ENCODE measurements around the gene KRT33B. TPM values are rescaled to one million over a fixed set of nuclear protein-coding genes. Genes with fewer than 3 reads are reported as not detected.
"Not testable (repeated sequence)": the region's sequence is repeated elsewhere in the genome, so short reads cannot be mapped to it uniquely, and the experiment has no call there.

The KRT33B gene
- total RNA-seq, 1 donor from 2014 or later: 0.29 TPM

- no peak overlapping the region for H3K4me3 ChIP-seq (ENCODE audit: low read depth, low read length)
- no peak for TF ChIP-seq CTCF (conservative IDR thresholded peaks at IDR 0.05; ENCODE audit: low read depth, low read length)
- DNase-seq (ENCODE audit: low read depth): no peak
These were observed 33.9 kb upstream of the KRT33B start for GRCh38 chr17:41403404-41404023.

- no peak for DNase-seq (ENCODE audit: low read depth)
- H3K4me3 ChIP-seq (ENCODE audit: low read depth, low read length): no peak overlapping the region
- no peak for TF ChIP-seq CTCF (conservative IDR thresholded peaks at IDR 0.05; ENCODE audit: low read depth, low read length)
These were observed 32.5 kb upstream of the KRT33B start for GRCh38 chr17:41402161-41402560.

- H3K4me3 ChIP-seq (ENCODE audit: low read depth, low read length): no peak within 1 kb of the TSS
- no peak for TF ChIP-seq CTCF (conservative IDR thresholded peaks at IDR 0.05; ENCODE audit: low read depth, low read length)
- no peak for DNase-seq (ENCODE audit: low read depth)
These were observed 27.5 kb upstream of the KRT33B start, which contains the start of gene KRT31 for GRCh38 chr17:41396996-41397660. Gene KRT31, minus strand, starts transcription at chr17:41397608. Its CDS starts 69 bp downstream, at chr17:41397539.

- no peak for DNase-seq (ENCODE audit: low read depth)
- TF ChIP-seq CTCF (conservative IDR thresholded peaks at IDR 0.05; ENCODE audit: low read depth, low read length): no peak
- no peak overlapping the region for H3K4me3 ChIP-seq (ENCODE audit: low read depth, low read length)
These were observed 26.7 kb upstream of the KRT33B start for GRCh38 chr17:41396340-41396739.

GRCh38 chr17:41395611-41396010 is 26.0 kb upstream of the KRT33B start:
- no peak for DNase-seq (ENCODE audit: low read depth)
- no peak overlapping the region for H3K4me3 ChIP-seq (ENCODE audit: low read depth, low read length)
- TF ChIP-seq CTCF (conservative IDR thresholded peaks at IDR 0.05; ENCODE audit: low read depth, low read length): no peak

GRCh38 chr17:41395044-41395443 is 25.4 kb upstream of the KRT33B start:
- not testable (repeated sequence) for H3K4me3 ChIP-seq (ENCODE audit: low read depth, low read length); DNase-seq (ENCODE audit: low read depth)

GRCh38 chr17:41394254-41394996 is 24.8 kb upstream of the KRT33B start:
- DNase-seq (ENCODE audit: low read depth): no peak
- TF ChIP-seq CTCF (conservative IDR thresholded peaks at IDR 0.05; ENCODE audit: low read depth, low read length): no peak
- H3K4me3 ChIP-seq (ENCODE audit: low read depth, low read length): no peak overlapping the region

All from epithelial cell of proximal tubule (primary cell).